Spleen (tissue), 11 donors: ENCODE data around the gene TMEM69. TPM values are rescaled to one million over a fixed set of nuclear protein-coding genes. Genes with fewer than 3 reads are reported as not detected.
A peak's percentile ranks its signal among the peaks of the same experiment; 100 is the strongest.

Source experiments
- DNase-seq: peaks from one replicate; pipeline ENCODE4 v3.0.0-alpha.2; 2020
- H3K27ac ChIP-seq, 8 donors: fragments of 200-600 bp; sonication (generic) in 7 of 8; 1 replicate in 4 of 8; 2 replicates in 4 of 8; pipeline versions ENCODE4 v1.5.0 to v1.8.0; 2016 to 2021; ENCODE audit warnings: inconsistent platforms in 4 of 8, mild to moderate bottlenecking in 4 of 8, moderate library complexity in 1 of 8
- H3K27me3 ChIP-seq, 7 donors: fragments of 200-600 bp; sonication (generic) in 6 of 7; replicated peaks in 1 of 7; 1 replicate in 4 of 7; 2 replicates in 3 of 7; pipeline versions ENCODE4 v1.5.0 to v1.8.0; 2016 to 2021; ENCODE audit warnings: inconsistent platforms in 3 of 7, mild to moderate bottlenecking in 1 of 7
- H3K36me3 ChIP-seq, 6 donors: fragments of 200-600 bp; sonication (generic) in 5 of 6; 1 replicate in 4 of 6; 2 replicates in 2 of 6; pipeline versions ENCODE4 v1.5.0 to v1.8.0; 2016 to 2021; ENCODE audit warnings: inconsistent platforms in 2 of 6
- H3K4me1 ChIP-seq, 6 donors: fragments of 200-600 bp; sonication (generic) in 5 of 6; 1 replicate in 3 of 6; 2 replicates in 3 of 6; pipeline versions ENCODE4 v1.5.0 to v1.8.0; 2016 to 2021; ENCODE audit warnings: inconsistent platforms in 3 of 6
- H3K4me3 ChIP-seq, 8 donors: fragments of 200-600 bp; sonication (generic) in 7 of 8; 1 replicate in 4 of 8; 2 replicates in 4 of 8; pipeline versions ENCODE4 v1.5.0 to v1.8.0; 2016 to 2021; ENCODE audit warnings: inconsistent platforms in 4 of 8, mild to moderate bottlenecking in 4 of 8, moderate library complexity in 2 of 8
- H3K9me3 ChIP-seq, 8 donors: fragments of 200-600 bp; sonication (generic) in 7 of 8; 1 replicate in 4 of 8; 2 replicates in 4 of 8; pipeline versions ENCODE4 v1.5.0 to v1.8.0; 2016 to 2021; ENCODE audit warnings: inconsistent platforms in 4 of 8
- CTCF ChIP-seq, 11 experiments: fragments of 200-600 bp in 7 of 11; fragments of 450-650 bp in 4 of 11; sonication (generic) in 4 of 11; IDR thresholded peaks in 8 of 11; conservative IDR thresholded peaks in 3 of 11; 1 replicate in 7 of 11; 2 replicates in 4 of 11; pipeline versions ENCODE4 v1.4.0 to v1.8.0; 2016 to 2021; ENCODE audit warnings: antibody characterized with exemption in 11 of 11, inconsistent platforms in 4 of 11, mild to moderate bottlenecking in 1 of 11
- POLR2A ChIP-seq, 3 donors: fragments of 450-650 bp; IDR thresholded peaks; one replicate each; pipeline ENCODE4 v1.5.1; 2017; ENCODE audit warnings: antibody characterized with exemption in 3 of 3, mild to moderate bottlenecking in 1 of 3
- POLR2AphosphoS5 ChIP-seq, 3 donors: sonication (generic); formaldehyde crosslinking; IDR thresholded peaks; one replicate each; pipeline ENCODE4 v1.5.1; 2017; ENCODE audit warnings: antibody characterized with exemption in 3 of 3
- WGBS, 5 donors: extraction: QIAGEN DNeasy Blood & Tissue Kit in 3 of 5; methylation state at CpG; one replicate each; pipeline versions ENCODE4 v1.1.5 to v1.1.7; 2013 to 2018; 5-methylcytosine and 5-hydroxymethylcytosine counted together
- intact Hi-C: fragments of 100-400 bp; cut with DNase I; formaldehyde crosslinking; loops from one replicate; pipeline ENCODE4 v1.15.0; 2023; ENCODE audit warnings: low total_unique reads
- polyA plus RNA-seq, 3 donors: library from polyadenylated mRNA; stranded (reverse); fragments of 200-250 nt; gene quantifications; one replicate each; pipeline ENCODE4 v1.2.1, GENCODE V29; 2013
- total RNA-seq, 7 donors: library from RNA; depleted of rRNA in 3 of 7; stranded (reverse); fragments of >200 nt in 3 of 7; fragmentation: NEBNext Ultra II Directional in 4 of 7; extraction: Animal tissue kit (Norgen Biotek cat#: 25700) in 4 of 7; gene quantifications; one replicate each; pipeline versions ENCODE4 v1.1.0 to v1.2.1, GENCODE V29; 2016 to 2021
- donor health status: healthy with polysubstance abuse.
- donor health status: DM: no; HTN: no; CAD: no; lungs with moderate emphysema.
- donor health status: DM: no; HTN: no; CAD: no.
- donor health status: Bipolar disorder and iron deficiency.
- donor health status: healthy.
- donor health status: DM: no; HTN: no; CAD: no.
- donor health status: DM: yes; HTN: yes; CAD: no.

The TMEM69 gene
- total and polyA plus RNA-seq, 10 donors, result 16.4 to 32.7 (median 20.3) TPM

GRCh38 chr1:45643978-45644377 lies 44.0 kb upstream of the TMEM69 start:
- DNase-seq, result no peak
- intact Hi-C loops, result no loop called here
- no peak overlapping the region for H3K4me3 ChIP-seq
- H3K27me3 ChIP-seq, result no peaks in the 10 kb centered on the region
- peaks cover 0 to 41% (median 24%) of the 10 kb centered on the region in 6 donors for H3K4me1 ChIP-seq
- H3K9me3 ChIP-seq, result no peaks in the 10 kb centered on the region
- peaks cover 0 to 94% (median 48%) of the 10 kb centered on the region in 6 donors for H3K36me3 ChIP-seq
- no peak for TF ChIP-seq POLR2A (IDR thresholded peaks at IDR 0.05)
- H3K27ac ChIP-seq, result peak overlapping the region in 2 of 8 donors; percentile 40 to 42

- TF ChIP-seq POLR2AphosphoS5 (IDR thresholded peaks at IDR 0.05) (no peak), POLR2A (IDR thresholded peaks at IDR 0.05) (no peak), CTCF (IDR thresholded peaks at IDR 0.05 in 8 of 11, conservative IDR thresholded peaks at IDR 0.05 in 3 of 11) (no peak)
- Histone ChIP-seq H3K4me1 (peaks cover 0 to 42% (median 24%) of the 10 kb centered on the region in 6 donors), H3K9me3 (no peaks in the 10 kb centered on the region), H3K27me3 (no peaks in the 10 kb centered on the region), H3K4me3 (no peak overlapping the region), H3K27ac (no peak overlapping the region), H3K36me3 (peaks cover 0 to 94% (median 48%) of the 10 kb centered on the region in 6 donors)
- DNase-seq, result no peak
- 88 to 97% (median 89%) methylated on average over 2 of the region's 2 CpGs for WGBS, 5 donors
- intact Hi-C loops, result no loop called here
These were observed 43.3 kb upstream of the TMEM69 start for GRCh38 chr1:45644661-45645060.

GRCh38 chr1:45647248-45648021 lies 40.5 kb upstream of the TMEM69 start:
- H3K27ac ChIP-seq, result peak overlapping the region in 6 of 8 donors; percentile 10 to 71 (median 36)
- H3K36me3 ChIP-seq, result peaks cover 0 to 94% (median 42%) of the 10 kb centered on the region in 6 donors
- intact Hi-C loops, result no loop called here

GRCh38 chr1:45654540-45655280 lies 33.3 kb upstream of the TMEM69 start:
- H3K27me3 ChIP-seq, result no peaks in the 10 kb centered on the region
- no peak for TF ChIP-seq POLR2AphosphoS5 (IDR thresholded peaks at IDR 0.05)
- TF ChIP-seq CTCF (IDR thresholded peaks at IDR 0.05 in 8 of 11, conservative IDR thresholded peaks at IDR 0.05 in 3 of 11), result no peak
- TF ChIP-seq POLR2A (IDR thresholded peaks at IDR 0.05), result no peak
- no peak overlapping the region for H3K27ac ChIP-seq
- H3K9me3 ChIP-seq, result no peaks in the 10 kb centered on the region
- no peak for DNase-seq
- intact Hi-C loops, result no loop called here
- peaks cover 9 to 100% (median 89%) of the 10 kb centered on the region in 6 donors for H3K36me3 ChIP-seq
- H3K4me1 ChIP-seq, result peaks cover 0 to 5% (median 0%) of the 10 kb centered on the region in 6 donors
- H3K4me3 ChIP-seq, result no peak overlapping the region
- WGBS, 5 donors, result 86 to 94% (median 92%) methylated on average over 12 of the region's 12 CpGs

More at GRCh38 chr1:45647248-45648021, 40.5 kb upstream of the TMEM69 start:
- WGBS, 5 donors, result 81 to 89% (median 86%) methylated on average over 9 of the region's 9 CpGs
- no peaks in the 10 kb centered on the region for H3K27me3 ChIP-seq
- no peak overlapping the region for H3K4me3 ChIP-seq
- H3K9me3 ChIP-seq, result no peaks in the 10 kb centered on the region
- TF ChIP-seq CTCF (IDR thresholded peaks at IDR 0.05 in 8 of 11, conservative IDR thresholded peaks at IDR 0.05 in 3 of 11) (no peak), POLR2AphosphoS5 (IDR thresholded peaks at IDR 0.05) (peak in 1 of 3 donors; percentile 13)
- peaks cover 0 to 42% (median 24%) of the 10 kb centered on the region in 6 donors for H3K4me1 ChIP-seq
- DNase-seq, result no peak
